GM12801 (cell line): ENCODE measurements around the gene CTTNBP2.

Experiments
- TF ChIP-seq, protein P1 (sequence below): IDR thresholded peaks from one replicate; pipeline ENCODE4 v1.5.1; 2011; ENCODE audit warnings: control low read depth; ENCODE audit not compliant: insufficient read length; ENCODE audit errors: extremely low read depth

The CTTNBP2 gene

DNA sequence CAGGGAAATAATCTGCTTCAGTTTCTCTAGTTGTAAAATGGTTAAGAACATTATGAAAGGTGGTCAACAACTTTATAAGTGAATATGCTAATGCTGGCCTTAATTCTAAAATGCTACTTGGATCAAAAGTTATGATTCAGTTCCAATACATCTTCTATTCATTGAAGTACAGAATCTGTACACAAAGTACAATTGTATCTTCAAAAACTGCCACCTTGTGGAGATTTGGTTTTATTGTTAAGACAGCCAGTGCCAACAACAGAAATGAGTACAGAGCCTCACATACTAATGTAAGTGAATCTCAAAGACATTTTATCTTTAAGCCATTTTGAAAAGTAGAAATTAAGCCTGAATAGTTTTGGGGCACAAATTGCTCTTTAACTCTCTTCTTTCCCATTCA lies 199.4 kb downstream of the CTTNBP2 start:
- TF ChIP-seq, protein P1, sequence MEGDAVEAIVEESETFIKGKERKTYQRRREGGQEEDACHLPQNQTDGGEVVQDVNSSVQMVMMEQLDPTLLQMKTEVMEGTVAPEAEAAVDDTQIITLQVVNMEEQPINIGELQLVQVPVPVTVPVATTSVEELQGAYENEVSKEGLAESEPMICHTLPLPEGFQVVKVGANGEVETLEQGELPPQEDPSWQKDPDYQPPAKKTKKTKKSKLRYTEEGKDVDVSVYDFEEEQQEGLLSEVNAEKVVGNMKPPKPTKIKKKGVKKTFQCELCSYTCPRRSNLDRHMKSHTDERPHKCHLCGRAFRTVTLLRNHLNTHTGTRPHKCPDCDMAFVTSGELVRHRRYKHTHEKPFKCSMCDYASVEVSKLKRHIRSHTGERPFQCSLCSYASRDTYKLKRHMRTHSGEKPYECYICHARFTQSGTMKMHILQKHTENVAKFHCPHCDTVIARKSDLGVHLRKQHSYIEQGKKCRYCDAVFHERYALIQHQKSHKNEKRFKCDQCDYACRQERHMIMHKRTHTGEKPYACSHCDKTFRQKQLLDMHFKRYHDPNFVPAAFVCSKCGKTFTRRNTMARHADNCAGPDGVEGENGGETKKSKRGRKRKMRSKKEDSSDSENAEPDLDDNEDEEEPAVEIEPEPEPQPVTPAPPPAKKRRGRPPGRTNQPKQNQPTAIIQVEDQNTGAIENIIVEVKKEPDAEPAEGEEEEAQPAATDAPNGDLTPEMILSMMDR, result no peak

DNA sequence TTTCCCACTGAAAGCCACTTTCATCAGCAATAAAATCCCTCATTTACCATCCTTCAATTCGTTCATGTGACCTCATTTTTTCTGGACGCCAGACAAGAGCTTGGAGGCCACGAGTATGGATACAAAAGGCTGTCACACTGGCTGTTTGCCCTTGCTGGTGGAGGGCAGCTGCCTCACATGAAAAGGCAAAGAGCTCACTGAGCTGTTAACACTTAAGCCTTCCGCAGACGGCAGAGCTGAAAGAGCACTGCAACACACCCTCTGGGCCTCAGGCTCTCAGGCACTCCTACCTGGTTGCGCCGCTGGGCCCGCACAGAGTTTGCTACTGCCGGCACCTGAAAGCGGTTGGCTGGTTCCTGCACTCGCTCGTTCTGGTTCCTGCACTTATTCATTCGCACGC lies 199.9 kb downstream of the CTTNBP2 start:
- TF ChIP-seq, protein P1, result no peak

DNA sequence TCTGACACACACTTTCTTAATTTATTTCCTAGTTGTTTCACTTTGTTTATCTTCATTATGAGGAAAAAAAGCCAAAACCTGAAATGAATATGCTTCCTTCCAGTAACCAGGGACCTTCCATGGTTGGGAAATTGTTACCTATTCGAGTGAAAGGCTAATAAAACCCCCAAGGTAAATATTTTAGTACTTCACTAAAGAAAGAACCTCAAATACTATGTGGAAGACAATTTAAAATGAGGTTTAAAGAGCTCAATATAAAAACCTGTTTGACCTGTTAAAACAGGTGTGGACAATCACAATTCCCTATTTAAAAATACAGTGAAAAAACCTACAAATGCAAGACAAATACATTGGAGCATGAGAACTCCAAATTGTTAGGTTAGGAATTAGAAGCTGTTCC lies 200.8 kb downstream of the CTTNBP2 start:
- TF ChIP-seq, protein P1, result no peak

DNA sequence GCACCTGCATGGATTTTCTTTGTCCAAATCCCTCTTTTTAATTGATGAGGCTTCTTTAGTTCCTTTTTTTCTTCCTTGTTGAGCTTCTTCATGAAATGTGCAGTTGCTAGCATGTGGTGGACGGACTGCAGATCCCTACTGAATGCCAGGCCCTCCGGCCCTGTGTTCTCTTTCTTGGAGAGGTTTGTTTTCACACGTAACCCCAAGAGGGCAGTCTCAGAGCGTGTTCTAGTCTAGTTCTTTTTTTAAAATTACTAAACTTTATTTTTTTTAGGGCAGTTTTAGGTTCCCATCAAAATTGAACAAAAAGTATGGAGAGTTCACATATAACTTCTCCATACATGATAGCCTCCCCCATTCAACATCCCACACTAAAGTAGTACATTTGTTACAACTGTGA lies 203.4 kb downstream of the CTTNBP2 start:
- TF ChIP-seq, protein P1, result no peak

DNA sequence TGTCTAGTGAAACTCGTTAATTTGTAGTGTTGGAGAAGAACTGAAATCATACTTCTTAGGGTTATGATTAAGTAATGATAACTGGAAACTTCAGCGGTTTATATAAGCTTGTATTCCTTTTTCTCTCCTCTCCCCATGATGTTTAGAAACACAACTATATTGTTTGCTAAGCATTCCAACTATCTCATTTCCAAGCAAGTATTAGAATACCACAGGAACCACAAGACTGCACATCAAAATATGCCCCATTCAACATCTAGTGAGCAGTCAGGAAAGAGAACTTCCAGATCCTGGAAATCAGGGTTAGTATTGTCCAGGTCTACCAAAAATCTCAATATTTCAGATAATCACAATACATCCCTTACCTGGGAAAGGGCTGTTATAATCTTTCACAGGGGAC lies 205.8 kb downstream of the CTTNBP2 start:
- TF ChIP-seq, protein P1, result no peak

DNA sequence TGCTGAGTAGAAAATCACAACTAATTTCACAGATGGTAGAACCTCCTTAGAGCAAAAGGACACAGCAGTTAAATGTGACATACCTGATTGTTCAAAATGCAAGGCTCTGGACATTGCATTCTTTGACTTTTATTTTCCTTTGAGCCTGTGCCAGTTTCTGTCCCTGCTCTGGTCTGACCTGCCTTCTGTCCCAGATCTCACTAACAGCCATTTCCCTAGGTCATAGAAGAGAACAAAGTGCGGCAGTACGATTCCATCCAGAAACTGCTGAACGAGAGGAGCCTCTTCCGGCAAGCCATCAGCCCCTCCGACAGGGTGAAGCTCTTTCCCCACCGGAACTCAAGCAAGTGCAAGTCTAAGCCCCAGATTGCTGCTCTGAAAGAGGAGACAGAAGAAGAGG lies 206.6 kb downstream of the CTTNBP2 start:
- TF ChIP-seq, protein P1, result no peak

DNA sequence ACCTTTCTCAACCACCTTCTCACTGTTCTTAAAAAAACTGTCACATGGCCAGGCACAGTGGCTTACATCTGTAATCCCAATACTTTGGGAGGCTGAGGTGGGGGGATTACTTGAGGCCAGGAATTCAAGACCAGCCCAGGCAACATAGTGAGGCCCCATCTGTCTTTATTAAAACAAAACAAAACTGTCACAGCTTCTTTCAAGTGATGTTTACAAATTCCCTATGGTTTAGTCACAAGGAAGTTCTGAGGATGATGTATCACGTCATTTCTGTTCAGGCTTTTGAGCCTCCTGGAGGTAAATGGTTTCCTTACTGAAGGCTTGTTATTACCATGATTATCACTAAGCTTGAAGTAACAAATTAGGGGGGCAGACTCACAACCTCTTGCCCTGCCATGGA lies 207.2 kb downstream of the CTTNBP2 start:
- TF ChIP-seq, protein P1, result no peak

DNA sequence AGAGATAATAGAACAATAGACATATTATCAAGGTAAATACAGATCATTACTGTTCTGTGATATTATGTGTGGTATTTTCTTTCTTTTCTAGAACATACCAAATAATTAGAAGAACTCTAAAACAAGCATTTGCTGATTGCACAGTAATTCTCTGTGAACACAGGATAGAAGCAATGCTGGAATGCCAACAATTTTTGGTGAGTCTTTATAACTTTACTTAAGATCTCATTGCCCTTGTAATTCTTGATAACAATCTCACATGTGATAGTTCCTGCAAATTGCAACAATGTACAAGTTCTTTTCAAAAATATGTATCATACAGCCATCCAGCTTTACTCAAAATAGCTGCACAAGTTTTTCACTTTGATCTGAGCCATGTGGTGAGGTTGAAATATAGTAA lies 207.9 kb downstream of the CTTNBP2 start:
- TF ChIP-seq, protein P1, result no peak
